ENCODE measurements around the gene RAB40AL. TPM values are rescaled to one million over a fixed set of nuclear protein-coding genes. Genes with fewer than 3 reads are reported as not detected.

The RAB40AL gene
- total RNA-seq, 1 experiment from 2014 or later: 1.9 TPM

DNA sequence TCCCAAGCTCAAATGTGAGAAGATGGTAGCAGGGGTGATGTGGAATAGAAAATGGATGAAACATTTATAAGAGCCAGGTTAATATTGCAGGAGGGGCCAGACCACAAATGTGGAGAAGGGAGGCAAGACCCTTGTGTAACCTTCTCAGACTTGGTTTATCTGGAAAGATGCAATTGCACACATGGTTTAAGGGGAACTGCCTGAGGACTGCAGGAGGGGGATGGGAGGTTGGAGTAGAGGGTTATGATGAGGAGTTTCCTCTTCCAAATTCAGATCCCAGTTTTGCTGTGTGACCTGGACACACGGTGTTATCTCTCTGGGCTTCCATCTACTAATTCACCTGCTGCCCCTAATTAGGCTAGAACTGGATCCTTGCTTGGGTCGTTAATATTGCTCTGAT lies 46.1 kb downstream of the RAB40AL start:
- CTCF ChIA-PET: no interaction called here
- BruUV-seq (replicated peaks): no TSS peak

DNA sequence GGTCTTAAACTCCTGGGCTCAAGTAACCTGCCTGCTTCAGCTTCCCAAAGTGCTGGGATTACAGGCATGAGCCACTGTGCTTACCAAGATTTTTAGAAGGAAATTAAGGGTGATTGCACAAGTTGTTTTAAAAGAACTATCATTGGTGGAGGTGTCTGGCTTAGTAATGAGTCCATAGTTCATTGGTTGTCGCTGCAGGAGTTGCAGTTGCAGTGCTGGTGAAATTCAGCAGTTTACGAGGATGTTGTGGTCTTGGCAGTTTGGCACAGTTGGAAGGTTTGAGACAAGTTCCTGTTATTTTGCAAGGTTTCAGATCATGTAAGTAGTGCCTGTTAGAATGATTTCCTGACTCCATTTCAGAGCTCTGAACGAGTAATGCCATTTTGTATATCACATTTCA lies 48.1 kb downstream of the RAB40AL start:
- BruUV-seq (replicated peaks): no TSS peak
- no peak overlapping the region for H3K4me3 Mint-ChIP-seq (ENCODE audit: low read depth, unreplicated experiment)
- intact Hi-C loops (cut with micrococcal nuclease; ENCODE audit: unreplicated experiment): no loop called here
- no peaks in the 10 kb centered on the region for H3K4me1 Mint-ChIP-seq (ENCODE audit: low read depth, unreplicated experiment)
- H3K36me3 Mint-ChIP-seq (ENCODE audit: insufficient read depth, unreplicated experiment): no peaks in the 10 kb centered on the region
- TF ChIP-seq, protein P1, sequence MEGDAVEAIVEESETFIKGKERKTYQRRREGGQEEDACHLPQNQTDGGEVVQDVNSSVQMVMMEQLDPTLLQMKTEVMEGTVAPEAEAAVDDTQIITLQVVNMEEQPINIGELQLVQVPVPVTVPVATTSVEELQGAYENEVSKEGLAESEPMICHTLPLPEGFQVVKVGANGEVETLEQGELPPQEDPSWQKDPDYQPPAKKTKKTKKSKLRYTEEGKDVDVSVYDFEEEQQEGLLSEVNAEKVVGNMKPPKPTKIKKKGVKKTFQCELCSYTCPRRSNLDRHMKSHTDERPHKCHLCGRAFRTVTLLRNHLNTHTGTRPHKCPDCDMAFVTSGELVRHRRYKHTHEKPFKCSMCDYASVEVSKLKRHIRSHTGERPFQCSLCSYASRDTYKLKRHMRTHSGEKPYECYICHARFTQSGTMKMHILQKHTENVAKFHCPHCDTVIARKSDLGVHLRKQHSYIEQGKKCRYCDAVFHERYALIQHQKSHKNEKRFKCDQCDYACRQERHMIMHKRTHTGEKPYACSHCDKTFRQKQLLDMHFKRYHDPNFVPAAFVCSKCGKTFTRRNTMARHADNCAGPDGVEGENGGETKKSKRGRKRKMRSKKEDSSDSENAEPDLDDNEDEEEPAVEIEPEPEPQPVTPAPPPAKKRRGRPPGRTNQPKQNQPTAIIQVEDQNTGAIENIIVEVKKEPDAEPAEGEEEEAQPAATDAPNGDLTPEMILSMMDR (IDR thresholded peaks at IDR 0.05; ENCODE audit: unreplicated experiment): no peak
- CTCF ChIA-PET: no interaction called here
- no peak for DNase-seq
- peaks cover 45% of the 10 kb centered on the region for H3K27me3 Mint-ChIP-seq (ENCODE audit: unreplicated experiment)
- no peak overlapping the region for H3K27ac Mint-ChIP-seq (ENCODE audit: unreplicated experiment)
- H3K9me3 Mint-ChIP-seq (ENCODE audit: low read depth, unreplicated experiment): no peaks in the 10 kb centered on the region

More for the DNA sequence above, 46.1 kb downstream of the RAB40AL start:
- no peaks in the 10 kb centered on the region for H3K4me1 Mint-ChIP-seq (ENCODE audit: low read depth, unreplicated experiment)
- H3K27me3 Mint-ChIP-seq (ENCODE audit: unreplicated experiment): peaks cover 42% of the 10 kb centered on the region
- DNase-seq: no peak
- TF ChIP-seq, protein P1 (IDR thresholded peaks at IDR 0.05; ENCODE audit: unreplicated experiment): no peak
- H3K4me3 Mint-ChIP-seq (ENCODE audit: low read depth, unreplicated experiment): no peak overlapping the region
- peaks cover 2% of the 10 kb centered on the region for H3K36me3 Mint-ChIP-seq (ENCODE audit: insufficient read depth, unreplicated experiment)
- intact Hi-C loops (cut with micrococcal nuclease; ENCODE audit: unreplicated experiment): no loop called here
- H3K27ac Mint-ChIP-seq (ENCODE audit: unreplicated experiment): no peak overlapping the region
- H3K9me3 Mint-ChIP-seq (ENCODE audit: low read depth, unreplicated experiment): no peaks in the 10 kb centered on the region

Other genes starting within 250 kb of the RAB40AL start
- gene GPRASP2, start 224.8 kb upstream of the RAB40AL start, total RNA-seq (2022): 7.1 and 9.0 TPM in 2 replicates
- 4.9 and 5.5 TPM in 2 replicates for gene GPRASP3, start 216.5 kb upstream of the RAB40AL start, total RNA-seq (2022)
- gene BEX1, start 126.9 kb downstream of the RAB40AL start, total RNA-seq (2022): 9.2 and 12.9 TPM in 2 replicates
- gene NXF3, start 155.9 kb downstream of the RAB40AL start, total RNA-seq (2022): 0.27 TPM in 1 of 2 replicates, not detected in the other